AG04450 (cell line): ENCODE data around the gene KRTAP10-7. TPM values are rescaled to one million over a fixed set of nuclear protein-coding genes. Genes with fewer than 3 reads are reported as not detected.

ENCODE experiments used
- CTCF ChIA-PET: fragments of 300-600, 350-600 bp; formaldehyde crosslinking; extraction: SDS; loops from one replicate; lab custom pipeline; 2022; ENCODE audit warnings: antibody characterized with exemption, inconsistent platforms; lab: Charles Lee
- POLR2A ChIA-PET: fragments of 350-600 bp; formaldehyde crosslinking; extraction: SDS; loops from one replicate; lab custom pipeline; 2021; ENCODE audit warnings: antibody characterized with exemption, inconsistent platforms; lab: Yijun Ruan, JAX
- DNase-seq: peaks from one replicate; pipeline ENCODE4 v3.0.0-alpha.2; 2011; ENCODE audit warnings: low read depth, low spot score
- H3K27ac ChIP-seq: one replicate; pipeline ENCODE4 v1.5.1; 2012; ENCODE audit warnings: low read depth, low read length, control low read depth
- H3K27me3 ChIP-seq: one replicate; pipeline ENCODE4 v1.6.0; 2012; ENCODE audit warnings: low read length; ENCODE audit not compliant: control insufficient read depth, insufficient read depth
- H3K4me3 ChIP-seq: 2 replicates; pipeline ENCODE4 v1.5.1; 2011; ENCODE audit warnings: mild to moderate bottlenecking, low read depth, low read length, control low read depth
- H3K9me3 ChIP-seq: 2 replicates; pipeline ENCODE4 v1.5.1; 2012; ENCODE audit warnings: low read length; ENCODE audit not compliant: control insufficient read depth, insufficient read depth
- CTCF ChIP-seq: IDR thresholded peaks from 2 replicates; pipeline ENCODE4 v1.5.1; 2011; ENCODE audit warnings: low read depth, low read length, control low read depth, inconsistent platforms
- polyA plus RNA-seq: library from polyadenylated mRNA; depleted of rRNA; stranded (reverse); fragments of >200 nt; gene quantifications from 2 replicates; pipeline ENCODE4 v1.2.3, GENCODE V29; 2011

Gene KRTAP10-7
- polyA plus RNA-seq, 1 experiment: not detected

DNA sequence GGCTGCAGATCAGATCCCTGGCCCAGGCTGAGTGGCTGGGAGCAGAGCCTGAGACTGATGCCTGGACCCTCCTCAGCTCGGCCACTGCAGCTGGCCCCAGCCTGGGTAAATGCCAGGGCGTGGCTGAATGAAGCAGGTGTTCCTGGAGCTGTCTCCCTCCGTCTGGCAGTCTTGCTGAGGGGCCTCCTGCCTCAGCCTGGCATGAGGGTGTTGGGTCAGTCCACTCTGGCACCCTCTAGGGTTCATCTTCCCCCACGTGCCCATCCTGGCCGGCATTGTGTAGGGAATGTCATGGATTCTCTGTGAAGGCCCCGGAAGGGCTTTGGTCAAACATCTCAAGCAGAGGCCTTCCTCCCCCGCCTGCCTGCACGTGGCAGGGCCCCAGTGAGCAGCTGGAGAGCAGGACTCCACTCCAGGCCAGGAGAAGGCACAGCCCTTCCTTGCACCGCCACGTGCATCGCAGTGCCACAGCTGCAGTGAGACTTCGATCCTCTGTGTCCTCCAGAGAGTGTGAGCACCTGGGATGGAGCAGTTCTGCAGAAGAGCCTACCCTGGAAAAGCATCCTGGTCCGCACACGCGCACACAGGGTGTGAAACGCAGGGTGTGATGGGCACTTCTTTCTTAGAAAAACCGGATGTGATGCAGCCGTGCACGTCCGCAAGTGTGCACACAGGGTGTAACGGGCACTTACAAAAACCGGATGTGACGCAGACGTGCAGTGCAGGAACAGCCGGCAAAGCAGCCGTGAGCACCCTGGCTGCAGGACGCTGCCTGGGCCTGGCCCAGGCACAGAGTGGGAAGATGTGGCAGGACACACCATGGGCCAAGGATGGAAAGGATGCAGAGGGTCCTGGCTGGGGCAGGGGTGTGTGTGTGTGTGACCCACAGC lies 31.5 kb upstream of the KRTAP10-7 start:
- DNase-seq: no peak
- Histone ChIP-seq H3K4me3 (no peak overlapping the region), H3K9me3 (peaks cover 18% of the 10 kb centered on the region), H3K27ac (no peak overlapping the region), H3K27me3 (no peaks in the 10 kb centered on the region)
- ChIA-PET CTCF (no interaction called here), POLR2A (no interaction called here)
- no peak for TF ChIP-seq CTCF

DNA sequence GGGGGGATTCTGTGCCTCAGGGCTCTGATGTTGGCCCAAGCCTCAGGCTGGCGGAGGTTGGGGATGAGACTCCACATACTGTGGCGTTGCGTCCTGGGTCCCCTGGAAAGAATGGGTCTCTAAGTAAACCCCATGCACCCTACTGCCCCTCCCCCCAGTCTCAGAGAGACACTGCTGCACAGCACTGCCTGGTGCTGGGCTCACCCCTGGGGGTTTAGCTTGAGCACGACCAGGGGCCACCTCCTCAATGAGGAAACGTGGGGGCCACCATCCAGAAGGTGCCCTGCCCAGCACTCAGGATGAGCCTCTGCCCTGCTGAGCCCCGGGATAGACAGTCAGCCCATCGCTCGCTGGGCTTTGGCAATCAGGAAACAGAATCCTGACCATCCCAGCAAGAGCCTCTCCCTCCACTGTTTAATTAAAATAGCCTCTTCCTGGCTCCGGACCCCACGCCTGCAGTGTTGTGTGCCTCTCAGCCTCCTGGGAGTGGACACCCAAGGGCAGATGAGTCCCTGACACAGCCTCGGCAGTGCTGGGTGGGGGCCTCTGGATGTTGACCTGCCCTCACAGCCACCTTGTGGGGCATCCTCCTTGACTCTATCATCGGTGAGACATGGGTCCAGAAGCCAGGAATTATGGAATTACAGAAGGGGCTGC lies 30.4 kb upstream of the KRTAP10-7 start:
- H3K4me3 ChIP-seq: no peak overlapping the region
- CTCF ChIA-PET: no interaction called here

DNA sequence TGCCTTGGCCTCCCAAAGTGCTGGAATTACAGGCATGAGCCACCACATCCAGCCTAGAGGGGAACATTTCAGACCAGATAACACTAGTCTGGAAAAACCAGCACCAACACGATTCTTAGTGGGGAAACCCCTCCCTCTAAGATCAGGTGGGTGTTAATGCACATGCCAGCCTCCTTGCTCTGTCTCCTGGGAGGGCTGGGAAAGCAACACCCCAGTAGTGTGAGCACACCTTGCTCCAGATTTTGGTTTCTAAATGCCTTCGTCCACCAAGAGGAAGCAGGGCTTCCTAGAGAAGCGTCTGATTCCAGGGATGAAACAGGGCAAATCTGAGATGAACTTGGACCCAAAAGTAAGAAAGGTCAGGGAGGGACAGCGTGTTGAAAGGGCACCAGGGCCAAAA lies 29.1 kb upstream of the KRTAP10-7 start:
- Histone ChIP-seq H3K4me3 (no peak overlapping the region), H3K27ac (no peak overlapping the region), H3K27me3 (no peaks in the 10 kb centered on the region), H3K9me3 (peaks cover 18% of the 10 kb centered on the region)
- POLR2A ChIA-PET: no interaction called here
- no peak for DNase-seq
- CTCF ChIA-PET: interaction anchor here (0.6 kb wide), 1 partner anchor 11 kb away, joined by 3 read pairs; no protein-coding TSS in a partner anchor
- TF ChIP-seq CTCF: no peak

More for the DNA sequence above, 30.4 kb upstream of the KRTAP10-7 start:
- no peak for TF ChIP-seq CTCF
- Histone ChIP-seq H3K27me3 (no peaks in the 10 kb centered on the region), H3K27ac (no peak overlapping the region), H3K9me3 (peaks cover 18% of the 10 kb centered on the region)
- DNase-seq: no peak
- POLR2A ChIA-PET: no interaction called here

- ChIA-PET CTCF (interaction anchor here (0.6 kb wide), 1 partner anchor 12 kb away, joined by 3 read pairs; no protein-coding TSS in a partner anchor), POLR2A (no interaction called here)
- DNase-seq: no peak
- Histone ChIP-seq H3K27ac (no peak overlapping the region), H3K9me3 (peaks cover 18% of the 10 kb centered on the region), H3K27me3 (no peaks in the 10 kb centered on the region), H3K4me3 (no peak overlapping the region)
- no peak for TF ChIP-seq CTCF
These were observed 28.3 kb upstream of the KRTAP10-7 start for GRCh38 chr21:44571844-44572782.
